AG04449 (cell line): Measurements from ENCODE around the gene GNG12.

ENCODE experiments used
- CTCF ChIA-PET: fragments of 350-600 bp; formaldehyde crosslinking; extraction: SDS; loops from one replicate; lab custom pipeline; 2021; ENCODE audit warnings: antibody characterized with exemption; lab: Yijun Ruan, JAX
- POLR2A ChIA-PET: fragments of 400-600, 350-600 bp; formaldehyde crosslinking; extraction: SDS; loops from one replicate; lab custom pipeline; 2020; ENCODE audit warnings: antibody characterized with exemption, inconsistent platforms; lab: Yijun Ruan, JAX
- DNase-seq: peaks from one replicate; pipeline ENCODE4 v3.0.0-alpha.2; 2010; ENCODE audit warnings: low read depth, low spot score
- H3K4me3 ChIP-seq: 2 replicates; pipeline ENCODE4 v1.5.1; 2011; ENCODE audit warnings: low read depth, mild to moderate bottlenecking, control low read depth, low read length
- TF ChIP-seq, protein P1 (sequence below): IDR thresholded peaks from one replicate; pipeline ENCODE4 v1.5.1; 2011; ENCODE audit warnings: mild to moderate bottlenecking, moderate library complexity, low read length, control low read depth, inconsistent platforms; ENCODE audit not compliant: insufficient read depth; ENCODE audit errors: missing control alignments

GNG12 gene

DNA sequence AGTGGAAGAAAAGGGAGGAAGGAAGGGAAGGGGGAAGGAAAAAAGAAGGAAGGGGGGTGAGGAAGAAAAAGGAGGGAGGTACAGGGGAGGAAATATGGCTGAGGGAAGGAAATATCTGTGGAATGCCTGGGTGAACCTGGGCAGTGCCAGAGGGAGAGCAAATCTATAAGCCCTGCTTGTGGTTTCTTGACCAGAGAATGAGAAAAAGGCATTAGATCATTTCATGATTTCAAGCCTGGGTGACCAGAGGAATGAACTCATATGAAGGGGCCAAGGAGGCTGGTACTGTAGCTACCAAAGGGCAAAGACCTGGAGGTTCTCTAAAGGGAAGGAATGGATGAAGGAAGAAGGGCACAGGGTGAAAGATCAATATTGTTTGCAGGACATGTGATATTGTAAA lies 31.4 kb downstream of the GNG12 start:
- CTCF ChIA-PET: no interaction called here
- POLR2A ChIA-PET: interaction anchor here (0.8 kb wide), 1 partner anchor 231 kb away, joined by 3 read pairs; no protein-coding TSS in a partner anchor
- TF ChIP-seq, protein P1, sequence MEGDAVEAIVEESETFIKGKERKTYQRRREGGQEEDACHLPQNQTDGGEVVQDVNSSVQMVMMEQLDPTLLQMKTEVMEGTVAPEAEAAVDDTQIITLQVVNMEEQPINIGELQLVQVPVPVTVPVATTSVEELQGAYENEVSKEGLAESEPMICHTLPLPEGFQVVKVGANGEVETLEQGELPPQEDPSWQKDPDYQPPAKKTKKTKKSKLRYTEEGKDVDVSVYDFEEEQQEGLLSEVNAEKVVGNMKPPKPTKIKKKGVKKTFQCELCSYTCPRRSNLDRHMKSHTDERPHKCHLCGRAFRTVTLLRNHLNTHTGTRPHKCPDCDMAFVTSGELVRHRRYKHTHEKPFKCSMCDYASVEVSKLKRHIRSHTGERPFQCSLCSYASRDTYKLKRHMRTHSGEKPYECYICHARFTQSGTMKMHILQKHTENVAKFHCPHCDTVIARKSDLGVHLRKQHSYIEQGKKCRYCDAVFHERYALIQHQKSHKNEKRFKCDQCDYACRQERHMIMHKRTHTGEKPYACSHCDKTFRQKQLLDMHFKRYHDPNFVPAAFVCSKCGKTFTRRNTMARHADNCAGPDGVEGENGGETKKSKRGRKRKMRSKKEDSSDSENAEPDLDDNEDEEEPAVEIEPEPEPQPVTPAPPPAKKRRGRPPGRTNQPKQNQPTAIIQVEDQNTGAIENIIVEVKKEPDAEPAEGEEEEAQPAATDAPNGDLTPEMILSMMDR: no peak
- no peak overlapping the region for H3K4me3 ChIP-seq
- DNase-seq: no peak

DNA sequence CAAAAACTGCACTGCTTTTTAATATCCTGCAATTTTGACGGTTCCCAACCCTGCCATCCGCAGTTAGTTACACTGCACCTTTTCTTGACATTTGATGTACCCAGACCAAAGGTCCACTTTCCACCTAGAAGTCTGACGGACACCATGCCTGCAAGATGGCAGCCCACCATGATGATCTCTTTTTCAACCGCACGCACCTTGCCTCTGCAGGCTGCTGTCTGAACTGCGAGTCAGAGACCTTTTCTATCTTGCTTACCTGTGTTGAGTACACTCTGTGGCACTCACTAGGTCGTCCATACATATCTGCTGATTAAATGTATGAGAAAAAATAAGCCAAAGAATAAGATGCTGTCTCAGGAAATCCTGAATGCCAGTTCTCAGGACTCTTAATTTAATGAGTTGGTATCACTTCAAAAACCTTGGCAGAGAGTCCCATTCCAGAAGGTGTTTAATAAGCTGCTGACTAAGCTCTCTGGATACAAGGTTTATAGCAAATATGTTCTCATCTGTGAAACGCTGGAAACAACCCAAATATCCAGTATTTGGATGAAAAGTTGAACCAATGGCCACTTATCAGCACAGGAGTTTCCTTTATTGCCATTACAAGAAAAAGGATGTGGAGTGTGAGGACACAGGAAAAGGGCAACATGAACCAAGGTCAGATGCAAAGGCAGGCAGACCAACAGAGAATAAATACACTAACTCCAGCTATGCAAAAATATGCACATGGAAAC lies 37.9 kb downstream of the GNG12 start:
- no peak overlapping the region for H3K4me3 ChIP-seq
- POLR2A ChIA-PET: no interaction called here
- CTCF ChIA-PET: interaction anchor here (1.0 to 9.5 kb wide), 7 partner anchors 9 to 260 kb away, joined by 3 to 96 read pairs (median 4); no protein-coding TSS in a partner anchor
- TF ChIP-seq, protein P1: no peak
- DNase-seq: no peak

DNA sequence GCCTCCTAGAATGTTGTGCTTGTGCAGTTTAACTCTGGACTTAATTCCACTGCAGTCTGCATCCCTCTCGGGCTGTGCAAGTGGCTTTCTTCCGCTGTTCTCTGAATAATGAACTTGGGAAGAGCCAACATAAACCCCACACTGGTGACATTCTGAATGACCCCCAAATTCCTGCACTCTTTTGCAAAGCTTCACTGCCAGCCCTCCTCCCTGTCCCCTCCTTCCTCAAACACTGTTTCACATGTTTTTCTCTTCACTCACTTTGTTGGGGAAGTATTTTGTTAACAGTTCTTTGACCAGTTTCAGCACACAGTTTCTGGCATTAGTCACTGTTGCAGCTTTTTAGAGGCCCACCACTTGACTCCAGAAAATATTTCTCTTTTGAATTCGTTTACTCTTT lies 39.7 kb downstream of the GNG12 start:
- no peak for DNase-seq
- TF ChIP-seq, protein P1: no peak
- no peak overlapping the region for H3K4me3 ChIP-seq
- CTCF ChIA-PET: interaction anchor here (0.8 to 9.5 kb wide), 9 partner anchors 13 to 261 kb away, joined by 3 to 96 read pairs (median 5); no protein-coding TSS in a partner anchor
- POLR2A ChIA-PET: interaction anchor here (0.6 kb wide), 1 partner anchor 39 kb away, joined by 3 read pairs; no protein-coding TSS in a partner anchor

DNA sequence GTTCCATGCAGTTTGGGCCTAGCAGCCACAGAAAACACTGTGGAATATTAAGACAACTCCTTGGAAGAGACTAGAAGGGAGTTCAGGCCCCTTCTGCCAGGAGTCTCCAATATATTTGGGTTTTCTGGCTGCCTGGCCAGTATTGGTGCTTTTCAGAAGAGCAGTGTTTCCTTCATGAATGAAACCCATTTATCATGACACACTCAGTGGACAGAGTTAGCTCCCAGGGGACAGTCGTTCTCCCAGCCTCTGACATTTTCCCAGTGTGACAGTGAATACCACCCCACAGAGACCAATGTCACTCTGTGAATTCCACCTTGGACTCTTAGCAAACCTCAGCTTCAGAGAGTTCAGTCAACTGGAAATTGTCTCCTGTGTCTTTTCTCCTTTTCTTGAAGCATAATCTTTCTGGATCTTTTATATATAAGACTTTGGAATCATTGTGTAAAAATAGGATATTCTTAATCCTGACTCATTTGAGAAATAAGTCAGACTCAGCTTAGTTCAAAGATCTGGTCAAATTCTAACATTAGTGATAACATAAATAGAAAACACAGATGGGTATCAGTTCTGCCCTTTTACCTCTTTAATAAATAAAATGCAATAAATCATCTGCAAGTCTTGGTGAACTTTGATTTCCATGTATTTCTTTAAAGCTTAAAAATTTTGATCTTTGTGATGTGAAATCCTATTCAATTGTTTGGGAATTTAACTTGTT lies 40.4 kb downstream of the GNG12 start:
- DNase-seq: no peak
- TF ChIP-seq, protein P1: no peak
- ChIA-PET CTCF (interaction anchor here (0.8 to 9.5 kb wide), 8 partner anchors 12 to 260 kb away, joined by 3 to 96 read pairs (median 4); no protein-coding TSS in a partner anchor), POLR2A (interaction anchor here (0.6 kb wide), 2 partner anchors 40 to 106 kb away, joined by 3 read pairs; no protein-coding TSS in a partner anchor)
- no peak overlapping the region; the same call in 1 of the 2 replicates for H3K4me3 ChIP-seq

DNA sequence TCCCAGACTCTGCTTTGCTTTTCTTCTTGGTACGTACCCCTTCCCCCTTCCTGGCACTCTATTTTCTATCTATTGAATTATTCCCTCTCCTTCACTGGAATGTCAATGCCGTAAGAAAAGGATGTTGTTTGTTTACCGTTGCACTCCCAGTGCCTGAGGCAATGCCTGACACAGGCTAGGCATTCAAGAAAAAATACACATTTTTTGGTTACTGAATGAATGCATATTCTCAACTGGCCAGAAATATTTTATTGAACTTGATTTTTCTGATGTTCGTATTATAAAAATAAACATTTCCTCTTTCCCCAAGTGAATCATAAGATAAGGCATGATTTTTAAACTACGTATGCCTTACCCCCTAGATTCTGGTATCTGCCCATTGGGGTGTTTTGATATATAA lies 41.2 kb downstream of the GNG12 start:
- ChIA-PET CTCF (interaction anchor here (1.1 to 9.5 kb wide), 4 partner anchors 17 to 58 kb away, joined by 5 to 96 read pairs (median 8); no protein-coding TSS in a partner anchor), POLR2A (interaction anchor here (1.0 to 1.4 kb wide), 5 partner anchors 20 to 107 kb away, joined by 4 to 5 read pairs (median 4); partner anchors contain the start of gene GADD45A)
- TF ChIP-seq, protein P1: no peak
- peak; percentile 65 for DNase-seq
- peak overlapping the region; percentile 13 for H3K4me3 ChIP-seq

DNA sequence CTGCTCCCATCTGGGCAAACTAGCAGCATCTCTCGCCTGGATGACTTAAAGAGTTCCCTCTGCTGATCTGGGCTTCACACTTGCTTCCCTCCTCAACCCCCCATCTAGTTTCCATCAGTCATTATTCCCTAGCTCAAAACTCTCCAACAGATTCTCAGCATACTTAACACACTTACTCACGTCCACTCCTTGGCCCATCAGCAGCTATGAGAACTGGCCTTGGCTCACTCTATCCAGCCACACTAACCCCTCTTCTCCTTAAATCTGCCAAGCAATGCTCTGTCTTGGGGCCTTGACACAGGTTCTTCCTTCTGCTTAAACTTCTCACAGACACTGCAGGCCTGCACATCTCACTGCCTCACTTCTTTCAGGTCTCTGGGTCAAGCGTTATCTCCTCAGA lies 41.6 kb downstream of the GNG12 start:
- ChIA-PET CTCF (interaction anchor here (0.9 to 9.5 kb wide), 4 partner anchors 16 to 251 kb away, joined by 3 to 96 read pairs (median 5); no protein-coding TSS in a partner anchor), POLR2A (interaction anchor here (1.0 to 1.4 kb wide), 6 partner anchors 20 to 107 kb away, joined by 3 to 5 read pairs (median 4); partner anchors contain the start of genes GADD45A and GNG12)
- peak; percentile 91 for DNase-seq
- H3K4me3 ChIP-seq: peak overlapping the region; percentile 13
- TF ChIP-seq, protein P1: no peak
